Left renal cortex interstitium (tissue), 4 donors: ENCODE data around the gene ACY1. TPM values are rescaled to one million over a fixed set of nuclear protein-coding genes. Genes with fewer than 3 reads are reported as not detected.
"Not testable (repeated sequence)": the region's sequence is repeated elsewhere in the genome, so short reads cannot be mapped to it uniquely, and the experiment has no call there.

ENCODE experiments used
- DNase-seq, 4 donors: peaks; one replicate each; pipeline ENCODE4 v3.0.0-alpha.2; 2013; ENCODE audit warnings: low read depth in 4 of 4, low spot score in 2 of 4, missing footprints in 1 of 4
- polyA plus RNA-seq, 4 donors: library from polyadenylated mRNA; unstranded; fragments of 120-200 nt; gene quantifications; one replicate each; pipeline ENCODE4 v1.2.1, GENCODE V29; 2013; ENCODE audit not compliant: insufficient read length in 4 of 4

Gene ACY1
- polyA plus RNA-seq, 4 donors, result 98.5 to 137 (median 115) TPM

GRCh38 chr3:52023101-52023770, 39.9 kb downstream of the ACY1 start:
- DNase-seq, result no peak

GRCh38 chr3:52023860-52024764, 40.8 kb downstream of the ACY1 start:
- DNase-seq, result no peak

- DNase-seq, result no peak
Observed at GRCh38 chr3:52024765-52025452, 41.6 kb downstream of the ACY1 start.

GRCh38 chr3:52025453-52025852, 42.1 kb downstream of the ACY1 start:
- DNase-seq, result no peak

- DNase-seq, result no peak
Observed at GRCh38 chr3:52026041-52026440, 42.7 kb downstream of the ACY1 start.

- no peak for DNase-seq
Observed at GRCh38 chr3:52028572-52028971, 45.2 kb downstream of the ACY1 start.

- DNase-seq, result no peak
Observed at GRCh38 chr3:52029053-52029452, 45.7 kb downstream of the ACY1 start.

- no peak for DNase-seq
Observed at GRCh38 chr3:52029535-52029934, 46.2 kb downstream of the ACY1 start.

GRCh38 chr3:52030714-52031310, 47.5 kb downstream of the ACY1 start:
- DNase-seq, result no peak

- no peak for DNase-seq
Observed at GRCh38 chr3:52031896-52032295, 48.6 kb downstream of the ACY1 start.

- no peak for DNase-seq
Observed at GRCh38 chr3:52032702-52033408, 49.5 kb downstream of the ACY1 start.

- not testable (repeated sequence) for DNase-seq
Observed at GRCh38 chr3:52033748-52034147, 50.4 kb downstream of the ACY1 start.

- no peak for DNase-seq
Observed at GRCh38 chr3:52034212-52034611, 50.9 kb downstream of the ACY1 start.

- no peak for DNase-seq
Observed at GRCh38 chr3:52034651-52035050, 51.3 kb downstream of the ACY1 start.

GRCh38 chr3:52036222-52036694, 52.9 kb downstream of the ACY1 start:
- DNase-seq, result no peak

GRCh38 chr3:52036829-52037228, 53.5 kb downstream of the ACY1 start:
- DNase-seq, result no peak

- no peak for DNase-seq
Observed at GRCh38 chr3:52037291-52037690, 54.0 kb downstream of the ACY1 start.

- DNase-seq, result no peak
Observed at GRCh38 chr3:52038227-52038626, 54.9 kb downstream of the ACY1 start.
